Measurements from ENCODE around the gene CPNE2. TPM values are rescaled to one million over a fixed set of nuclear protein-coding genes. Genes with fewer than 3 reads are reported as not detected.
"Not testable (repeated sequence)": the region's sequence is repeated elsewhere in the genome, so short reads cannot be mapped to it uniquely, and the experiment has no call there.

CPNE2 gene
- polyA plus RNA-seq, 3 donors from 2014 or later: 2.4 to 10.8 (median 5.8) TPM

- no peak overlapping the region for H3K4me3 Mint-ChIP-seq
- peaks cover 9 to 24% of the 10 kb centered on the region in 2 donors for H3K4me1 Mint-ChIP-seq
- H3K27ac Mint-ChIP-seq: peak overlapping the region; percentile 27 to 72 (median 64)
- no peaks in the 10 kb centered on the region for H3K9me3 Mint-ChIP-seq
- DNase-seq: no peak
- peaks cover 22 to 46% (median 25%) of the 10 kb centered on the region in 3 donors for H3K36me3 Mint-ChIP-seq
- peaks cover 0 to 11% (median 3%) of the 10 kb centered on the region in 3 donors for H3K27me3 Mint-ChIP-seq (ENCODE audit: low read depth in 3 of 3)
Observed at GRCh38 chr16:57060323-57061083, 31.9 kb upstream of the CPNE2 start.

GRCh38 chr16:57061084-57061905 is 31.1 kb upstream of the CPNE2 start:
- H3K9me3 Mint-ChIP-seq: no peaks in the 10 kb centered on the region
- H3K36me3 Mint-ChIP-seq: peaks cover 22 to 46% (median 22%) of the 10 kb centered on the region in 3 donors

GRCh38 chr16:57062329-57062728 is 30.1 kb upstream of the CPNE2 start:
- peak overlapping the region in 4 of 6 donors; percentile 8 to 78 (median 44) for H3K27ac Mint-ChIP-seq
- H3K36me3 Mint-ChIP-seq: peaks cover 26 to 53% (median 28%) of the 10 kb centered on the region in 3 donors
- peaks cover 9 to 29% of the 10 kb centered on the region in 2 donors for H3K4me1 Mint-ChIP-seq
- no peak overlapping the region for H3K4me3 Mint-ChIP-seq
- no peaks in the 10 kb centered on the region for H3K9me3 Mint-ChIP-seq
- peaks cover 0 to 10% (median 8%) of the 10 kb centered on the region in 3 donors for H3K27me3 Mint-ChIP-seq (ENCODE audit: low read depth in 3 of 3)
- no peak for DNase-seq

More at GRCh38 chr16:57061084-57061905, 31.1 kb upstream of the CPNE2 start:
- peak overlapping the region in 4 of 6 donors; percentile 46 to 65 (median 64) for H3K27ac Mint-ChIP-seq
- no peak for DNase-seq
- no peak overlapping the region for H3K4me3 Mint-ChIP-seq
- peaks cover 0 to 11% (median 5%) of the 10 kb centered on the region in 3 donors for H3K27me3 Mint-ChIP-seq (ENCODE audit: low read depth in 3 of 3)
- H3K4me1 Mint-ChIP-seq: peaks cover 9 to 24% of the 10 kb centered on the region in 2 donors

GRCh38 chr16:57063189-57063588 is 29.2 kb upstream of the CPNE2 start:
- DNase-seq, H3K4me3 Mint-ChIP-seq, H3K9me3 Mint-ChIP-seq: not testable (repeated sequence)
- peaks cover 20 to 50% (median 21%) of the 10 kb centered on the region in 3 donors for H3K36me3 Mint-ChIP-seq
- peaks cover 0 to 11% (median 2%) of the 10 kb centered on the region in 3 donors for H3K27me3 Mint-ChIP-seq (ENCODE audit: low read depth in 3 of 3)
- peaks cover 6 to 21% of the 10 kb centered on the region in 2 donors for H3K4me1 Mint-ChIP-seq
- peak overlapping the region in 1 of 6 donors; percentile 8 for H3K27ac Mint-ChIP-seq

GRCh38 chr16:57064995-57065394 is 27.4 kb upstream of the CPNE2 start:
- H3K4me1 Mint-ChIP-seq: peaks cover 18 to 31% of the 10 kb centered on the region in 2 donors
- no peak for DNase-seq
- H3K27ac Mint-ChIP-seq: peak overlapping the region in 1 of 6 donors; percentile 60
- peaks cover 0 to 3% (median 0%) of the 10 kb centered on the region in 6 donors for H3K9me3 Mint-ChIP-seq
- no peak overlapping the region for H3K4me3 Mint-ChIP-seq
- H3K27me3 Mint-ChIP-seq (ENCODE audit: low read depth in 3 of 3): peaks cover 0 to 15% (median 15%) of the 10 kb centered on the region in 3 donors
- peaks cover 30 to 51% (median 30%) of the 10 kb centered on the region in 3 donors for H3K36me3 Mint-ChIP-seq

- Mint-ChIP-seq H3K27ac (peak overlapping the region in 3 of 6 donors; percentile 47 to 58 (median 57)), H3K36me3 (peaks cover 25 to 51% (median 28%) of the 10 kb centered on the region in 3 donors), H3K4me3 (no peak overlapping the region), H3K4me1 (peaks cover 26 to 32% of the 10 kb centered on the region in 2 donors), H3K9me3 (peaks cover 0 to 3% (median under 1%) of the 10 kb centered on the region in 6 donors), H3K27me3 (ENCODE audit: low read depth in 3 of 3) (peaks cover 14 to 31% (median 31%) of the 10 kb centered on the region in 3 donors)
- DNase-seq: no peak
Observed at GRCh38 chr16:57066625-57067024, 25.8 kb upstream of the CPNE2 start.

GRCh38 chr16:57067347-57067746 is 25.0 kb upstream of the CPNE2 start:
- Mint-ChIP-seq H3K4me3 (no peak overlapping the region), H3K27ac (peak overlapping the region in 2 of 6 donors; percentile 47 to 62), H3K4me1 (peaks cover 31 to 39% of the 10 kb centered on the region in 2 donors), H3K36me3 (peaks cover 29 to 52% (median 33%) of the 10 kb centered on the region in 3 donors), H3K9me3 (peaks cover 0 to 3% (median under 1%) of the 10 kb centered on the region in 6 donors), H3K27me3 (ENCODE audit: low read depth in 3 of 3) (peaks cover 20 to 37% (median 37%) of the 10 kb centered on the region in 3 donors)
- DNase-seq: no peak

- H3K4me1 Mint-ChIP-seq: peaks cover 37 to 54% of the 10 kb centered on the region in 2 donors
- DNase-seq: no peak
- H3K4me3 Mint-ChIP-seq: no peak overlapping the region
- H3K9me3 Mint-ChIP-seq: peaks cover 0 to 3% (median under 1%) of the 10 kb centered on the region in 6 donors
- H3K27ac Mint-ChIP-seq: peak overlapping the region in 4 of 6 donors; percentile 36 to 96 (median 62)
- H3K36me3 Mint-ChIP-seq: peaks cover 34 to 59% (median 40%) of the 10 kb centered on the region in 3 donors
- H3K27me3 Mint-ChIP-seq (ENCODE audit: low read depth in 3 of 3): peaks cover 25 to 47% (median 39%) of the 10 kb centered on the region in 3 donors
Observed at GRCh38 chr16:57069053-57069452, 23.3 kb upstream of the CPNE2 start.

GRCh38 chr16:57069635-57070370 is 22.6 kb upstream of the CPNE2 start:
- Mint-ChIP-seq H3K9me3 (peaks cover 0 to 3% (median under 1%) of the 10 kb centered on the region in 6 donors), H3K27ac (peak overlapping the region; percentile 70 to 98 (median 90)), H3K4me1 (peaks cover 37 to 55% of the 10 kb centered on the region in 2 donors), H3K36me3 (peaks cover 34 to 59% (median 37%) of the 10 kb centered on the region in 3 donors), H3K4me3 (peak overlapping the region in 1 of 5 donors; percentile 29), H3K27me3 (ENCODE audit: low read depth in 3 of 3) (peaks cover 25 to 50% (median 41%) of the 10 kb centered on the region in 3 donors)
- DNase-seq: no peak

- Mint-ChIP-seq H3K4me1 (peaks cover 37 to 55% of the 10 kb centered on the region in 2 donors), H3K27me3 (ENCODE audit: low read depth in 3 of 3) (peaks cover 25 to 50% (median 41%) of the 10 kb centered on the region in 3 donors), H3K36me3 (peaks cover 34 to 54% (median 37%) of the 10 kb centered on the region in 3 donors), H3K4me3 (peak overlapping the region in 3 of 5 donors; percentile 29 to 74 (median 59)), H3K27ac (peak overlapping the region; percentile 70 to 98 (median 90)), H3K9me3 (peaks cover 0 to 3% (median under 1%) of the 10 kb centered on the region in 6 donors)
- DNase-seq: peak in 2 of 3 donors; percentile 59 to 69
Observed at GRCh38 chr16:57070424-57070823, 22.0 kb upstream of the CPNE2 start.

GRCh38 chr16:57071081-57071732 is 21.2 kb upstream of the CPNE2 start:
- peak overlapping the region; percentile 29 to 74 (median 56) for H3K4me3 Mint-ChIP-seq
- H3K27me3 Mint-ChIP-seq (ENCODE audit: low read depth in 3 of 3): peaks cover 25 to 50% (median 40%) of the 10 kb centered on the region in 3 donors
- peaks cover 37 to 55% of the 10 kb centered on the region in 2 donors for H3K4me1 Mint-ChIP-seq
- peak; percentile 71 to 78 (median 77) for DNase-seq
- peaks cover 34 to 58% (median 37%) of the 10 kb centered on the region in 3 donors for H3K36me3 Mint-ChIP-seq
- H3K9me3 Mint-ChIP-seq: not testable (repeated sequence)
- peak overlapping the region; percentile 69 to 98 (median 90) for H3K27ac Mint-ChIP-seq
